Endothelial cell of umbilical vein (primary cell): ENCODE measurements around the gene MCFD2. TPM values are rescaled to one million over a fixed set of nuclear protein-coding genes. Genes with fewer than 3 reads are reported as not detected.

Experiments used
- BruUV-seq: library from RNA; stranded (reverse); fragments of 400-500 nt; replicated peaks from 2 replicates; lab custom pipeline; 2021; lab: Mats Ljungman, UMichigan
- CTCF ChIA-PET: fragments of 300-600, 350-600 bp; sonication (Branson Sonifier 250); formaldehyde crosslinking; loops from one replicate; lab custom pipeline; 2021; ENCODE audit warnings: antibody characterized with exemption, inconsistent platforms; lab: Charles Lee
- POLR2A ChIA-PET: fragments of 300-600, 350-600 bp; sonication (Branson Sonifier 250); formaldehyde crosslinking; loops from one replicate; lab custom pipeline; 2021; ENCODE audit warnings: antibody characterized with exemption, inconsistent platforms; lab: Charles Lee
- DNase-seq: peaks from one replicate; pipeline ENCODE4 v3.0.0-alpha.2; 2011; ENCODE audit warnings: low read depth, low spot score
- FAIRE-seq: peaks from 2 replicates; lab custom pipeline; 2011; peaks lifted over from hg19 to GRCh38; lab: Jason Lieb, UNC
- H2AFZ ChIP-seq: 2 replicates; pipeline ENCODE4 v1.6.0; 2012; ENCODE audit warnings: low read depth, low read length, control low read depth, inconsistent platforms
- H3K27ac ChIP-seq: 2 replicates; pipeline ENCODE4 v1.5.1; 2011; ENCODE audit warnings: low read depth, mild to moderate bottlenecking, control low read depth, low read length, moderate library complexity; ENCODE audit not compliant: insufficient read depth
- H3K27me3 ChIP-seq, 2 experiments: 2 replicates each; pipeline versions ENCODE4 v1.6.0 to v1.6.1; 2011; ENCODE audit warnings: low read length in 2 of 2, mixed read lengths in 1 of 2; ENCODE audit not compliant: control insufficient read depth in 2 of 2, insufficient read depth in 2 of 2
- H3K36me3 ChIP-seq, 2 experiments: 2 replicates in 1 of 2; 3 replicates in 1 of 2; pipeline ENCODE4 v1.5.1; 2011; ENCODE audit warnings: low read length in 2 of 2, mild to moderate bottlenecking in 1 of 2, moderate library complexity in 1 of 2; ENCODE audit not compliant: control insufficient read depth in 2 of 2, insufficient read depth in 2 of 2; ENCODE audit errors: extremely low read depth in 1 of 2
- H3K4me1 ChIP-seq: 3 replicates; pipeline ENCODE4 v1.5.1; 2011; ENCODE audit warnings: mild to moderate bottlenecking, low read length; ENCODE audit not compliant: control insufficient read depth, insufficient read depth; ENCODE audit errors: extremely low read depth
- H3K4me2 ChIP-seq: 2 replicates; pipeline ENCODE4 v1.6.1; 2011; ENCODE audit warnings: low read length, control low read depth, mixed read lengths; ENCODE audit not compliant: insufficient read depth
- H3K4me3 ChIP-seq, 3 experiments: fragments of 200-600 bp in 1 of 3; sonication (generic), shearing (Covaris generic) in 1 of 3; replicated peaks in 1 of 3; 2 replicates each; pipeline ENCODE4 v1.5.1; 2011 to 2016; ENCODE audit warnings: control low read depth in 3 of 3, low read length in 3 of 3, mild to moderate bottlenecking in 2 of 3, inconsistent platforms in 1 of 3, low read depth in 1 of 3, moderate library complexity in 1 of 3; ENCODE audit not compliant: insufficient read depth in 1 of 3
- H3K79me2 ChIP-seq: 2 replicates; pipeline ENCODE4 v1.6.0; 2012; ENCODE audit warnings: low read length, inconsistent platforms; ENCODE audit not compliant: control insufficient read depth, insufficient read depth
- H3K9ac ChIP-seq: replicated peaks from 2 replicates; pipeline ENCODE3; 2011; ENCODE audit warnings: low read length, control low read depth; ENCODE audit not compliant: insufficient read depth; ENCODE audit errors: extremely low read depth
- H3K9me1 ChIP-seq: replicated peaks from 3 replicates; pipeline ENCODE4 v1.6.0; 2011; ENCODE audit warnings: mild to moderate bottlenecking, low read length; ENCODE audit not compliant: control insufficient read depth, insufficient read depth; ENCODE audit errors: extremely low read depth
- H3K9me3 ChIP-seq: replicated peaks from 2 replicates; pipeline ENCODE4 v1.5.1; 2012; ENCODE audit warnings: low read length, inconsistent platforms; ENCODE audit not compliant: control insufficient read depth, insufficient read depth
- H4K20me1 ChIP-seq: replicated peaks from 2 replicates; pipeline ENCODE3; 2011; ENCODE audit warnings: mild to moderate bottlenecking, low read length; ENCODE audit not compliant: control insufficient read depth, insufficient read depth; ENCODE audit errors: extremely low read depth
- EZH2 ChIP-seq: IDR thresholded peaks from 2 replicates; pipeline ENCODE4 v1.6.1; 2012; ENCODE audit warnings: borderline replicate concordance, low read depth, mild to moderate bottlenecking, moderate library complexity, low read length, inconsistent platforms; ENCODE audit not compliant: severe bottlenecking
- FOS ChIP-seq: IDR thresholded peaks from 2 replicates; pipeline ENCODE4 v1.6.1; 2011; ENCODE audit warnings: mild to moderate bottlenecking, low read length, moderate library complexity, borderline replicate concordance; ENCODE audit not compliant: insufficient read depth
- GATA2 ChIP-seq: IDR thresholded peaks from 2 replicates; pipeline ENCODE4 v1.7.0; 2011; ENCODE audit warnings: low read depth, mild to moderate bottlenecking, moderate library complexity, mixed read lengths, low read length; ENCODE audit not compliant: insufficient read length, insufficient read depth
- JUN ChIP-seq: IDR thresholded peaks from 2 replicates; pipeline ENCODE4 v1.6.1; 2011; ENCODE audit warnings: borderline replicate concordance, low read depth; ENCODE audit not compliant: insufficient read length, insufficient read depth
- MAX ChIP-seq: IDR thresholded peaks from 2 replicates; pipeline ENCODE4 v1.6.1; 2011; ENCODE audit not compliant: insufficient read depth, insufficient read length
- MYC ChIP-seq: IDR thresholded peaks from one replicate; pipeline ENCODE4 v1.6.1; 2011; ENCODE audit warnings: mild to moderate bottlenecking, low read depth, low read length
- POLR2A ChIP-seq: IDR thresholded peaks from 2 replicates; pipeline ENCODE4 v1.6.1; 2012; ENCODE audit warnings: low read depth, mild to moderate bottlenecking, control low read depth, low read length
- POLR2AphosphoS5 ChIP-seq: IDR thresholded peaks from 2 replicates; pipeline ENCODE4 v1.6.1; 2012; ENCODE audit warnings: low read depth, mild to moderate bottlenecking, control low read depth, low read length, moderate library complexity; ENCODE audit not compliant: insufficient read depth
- dilution Hi-C: fragments of 300-500 bp; cut with MboI; formaldehyde crosslinking; loops from one replicate; pipeline ENCODE4 v1.15.0; 2019; ENCODE audit warnings: low sequenced_read_pairs; ENCODE audit not compliant: extremely low pct_ligation_motif_present
- intact Hi-C: fragments of 100-400 bp; cut with micrococcal nuclease; formaldehyde crosslinking; loops from one replicate; pipeline ENCODE4 v1.10.0; 2022
- polyA plus RNA-seq, 4 experiments: library from polyadenylated mRNA; depleted of rRNA in 3 of 4; stranded (reverse) in 3 of 4; unstranded in 1 of 4; fragments of >200 nt; gene quantifications; 2 replicates each; pipeline versions ENCODE4 v1.2.1 to v1.2.3, GENCODE V29; 2011 to 2012; ENCODE audit warnings: missing spikeins in 1 of 4
- total RNA-seq: library from RNA; stranded (reverse); gene quantifications from 2 replicates; pipeline ENCODE4 v1.2.3, GENCODE V29; 2021
- TF ChIP-seq, protein P1 (sequence below), 2 donors: IDR thresholded peaks; 1 replicate in 1 of 2; 2 replicates in 1 of 2; pipeline ENCODE4 v1.5.1; 2011; ENCODE audit warnings: low read length in 2 of 2, mild to moderate bottlenecking in 2 of 2, moderate library complexity in 2 of 2, control low read depth in 1 of 2, inconsistent platforms in 1 of 2, low read depth in 1 of 2; ENCODE audit not compliant: insufficient read depth in 1 of 2; ENCODE audit errors: extremely low read depth in 1 of 2

The MCFD2 gene
- total and polyA plus RNA-seq, 2 donors (not counting 3 experiments of a cell fraction or from before 2014, with no cell fraction given) = 74.8 to 141 TPM

GRCh38 chr2:46915811-46916630 lies 415 bp upstream of the MCFD2 start:
- Histone ChIP-seq H3K9me1 (no peaks in the 10 kb centered on the region), H3K27me3 (no peaks in the 10 kb centered on the region), H3K79me2 (peaks cover 41% of the 10 kb centered on the region), H2AFZ (peak overlapping the region; percentile 49), H3K4me1 (peaks cover 26% of the 10 kb centered on the region), H3K27ac (peak overlapping the region; percentile 83), H3K4me3 (peak overlapping the region; percentile 12 to 72 (median 67)), H4K20me1 (no peaks in the 10 kb centered on the region), H3K9me3 (no peaks in the 10 kb centered on the region), H3K36me3 (no peaks in the 10 kb centered on the region), H3K9ac (peak overlapping the region; percentile 95), H3K4me2 (peak overlapping the region; percentile 90)
- peak; percentile 91 for DNase-seq
- intact Hi-C loops = loop anchor here (1.0 kb wide), 2 partner anchors 39 to 353 kb away; no protein-coding TSS in a partner anchor
- dilution Hi-C loops = no loop called here
- no peak for TF ChIP-seq EZH2
- no peak for TF ChIP-seq JUN
- TF ChIP-seq FOS = no peak
- peak; percentile 46 for TF ChIP-seq POLR2A
- TF ChIP-seq GATA2 = no peak
- TF ChIP-seq MAX = peak; percentile 45
- TF ChIP-seq, protein P1, sequence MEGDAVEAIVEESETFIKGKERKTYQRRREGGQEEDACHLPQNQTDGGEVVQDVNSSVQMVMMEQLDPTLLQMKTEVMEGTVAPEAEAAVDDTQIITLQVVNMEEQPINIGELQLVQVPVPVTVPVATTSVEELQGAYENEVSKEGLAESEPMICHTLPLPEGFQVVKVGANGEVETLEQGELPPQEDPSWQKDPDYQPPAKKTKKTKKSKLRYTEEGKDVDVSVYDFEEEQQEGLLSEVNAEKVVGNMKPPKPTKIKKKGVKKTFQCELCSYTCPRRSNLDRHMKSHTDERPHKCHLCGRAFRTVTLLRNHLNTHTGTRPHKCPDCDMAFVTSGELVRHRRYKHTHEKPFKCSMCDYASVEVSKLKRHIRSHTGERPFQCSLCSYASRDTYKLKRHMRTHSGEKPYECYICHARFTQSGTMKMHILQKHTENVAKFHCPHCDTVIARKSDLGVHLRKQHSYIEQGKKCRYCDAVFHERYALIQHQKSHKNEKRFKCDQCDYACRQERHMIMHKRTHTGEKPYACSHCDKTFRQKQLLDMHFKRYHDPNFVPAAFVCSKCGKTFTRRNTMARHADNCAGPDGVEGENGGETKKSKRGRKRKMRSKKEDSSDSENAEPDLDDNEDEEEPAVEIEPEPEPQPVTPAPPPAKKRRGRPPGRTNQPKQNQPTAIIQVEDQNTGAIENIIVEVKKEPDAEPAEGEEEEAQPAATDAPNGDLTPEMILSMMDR (IDR thresholded peaks at IDR 0.05; ENCODE audit: extremely low read depth in 1 of 2, insufficient read depth in 1 of 2, low read depth in 1 of 2, low read length in 2 of 2) = no peak
- peak; percentile 82 for TF ChIP-seq POLR2AphosphoS5
- TF ChIP-seq MYC = peak; percentile 2
- TSS peak; percentile 75 for BruUV-seq
- ChIA-PET CTCF (interaction anchor here (0.9 to 2.5 kb wide), 4 partner anchors 20 to 407 kb away, joined by 3 to 16 read pairs (median 4); no protein-coding TSS in a partner anchor), POLR2A (no interaction called here)
- peak; percentile 50 for FAIRE-seq
